NCI-H146 (cell line): ENCODE measurements around the gene HIF1AN.
"Not testable (repeated sequence)": the region's sequence is repeated elsewhere in the genome, so short reads cannot be mapped to it uniquely, and the experiment has no call there.

Source experiments
- DNase-seq: peaks from one replicate; lab custom pipeline; 2025; lab: John Stamatoyannopoulos, UW

HIF1AN gene

GRCh38 chr10:100567249-100567648, 31.5 kb downstream of the HIF1AN start:
- no peak for DNase-seq

- DNase-seq, result no peak
These were observed 32.1 kb downstream of the HIF1AN start for GRCh38 chr10:100567826-100568225.

GRCh38 chr10:100568912-100569311, 33.2 kb downstream of the HIF1AN start:
- DNase-seq, result no peak

- DNase-seq, result peak; percentile 12
These were observed 34.1 kb downstream of the HIF1AN start for GRCh38 chr10:100569687-100570481.

GRCh38 chr10:100570506-100570905, 34.8 kb downstream of the HIF1AN start:
- no peak for DNase-seq

- no peak for DNase-seq
These were observed 35.5 kb downstream of the HIF1AN start for GRCh38 chr10:100571084-100571856.

GRCh38 chr10:100575146-100575545, 39.4 kb downstream of the HIF1AN start:
- not testable (repeated sequence) for DNase-seq

- DNase-seq, result no peak
These were observed 40.0 kb downstream of the HIF1AN start for GRCh38 chr10:100575585-100576281.

GRCh38 chr10:100576282-100576635, 40.5 kb downstream of the HIF1AN start:
- no peak for DNase-seq

- no peak for DNase-seq
These were observed 43.7 kb downstream of the HIF1AN start for GRCh38 chr10:100579261-100580090.

- no peak for DNase-seq
These were observed 51.2 kb downstream of the HIF1AN start for GRCh38 chr10:100586959-100587358.

- DNase-seq, result no peak
These were observed 62.4 kb downstream of the HIF1AN start for GRCh38 chr10:100598166-100598565.

- DNase-seq, result no peak
These were observed 64.5 kb downstream of the HIF1AN start for GRCh38 chr10:100600218-100600617.

- no peak for DNase-seq
These were observed 71.7 kb downstream of the HIF1AN start for GRCh38 chr10:100607439-100607838.
